Stimulated activated CD8-positive, alpha-beta memory T cell treated with anti-CD3 and anti-CD28 coated beads, Interleukin-2, amount 100 ng/mL, for 1 hour (primary cell): ENCODE measurements around the gene ABHD10.

Source experiments
- DNase-seq, 2 donors: peaks; one replicate each; pipeline ENCODE4 v3.0.0-alpha.2; 2020; ENCODE audit warnings: low read depth in 2 of 2

The ABHD10 gene

GRCh38 chr3:112000966-112001365, 22.1 kb downstream of the ABHD10 start:
- DNase-seq, result no peak

DNA sequence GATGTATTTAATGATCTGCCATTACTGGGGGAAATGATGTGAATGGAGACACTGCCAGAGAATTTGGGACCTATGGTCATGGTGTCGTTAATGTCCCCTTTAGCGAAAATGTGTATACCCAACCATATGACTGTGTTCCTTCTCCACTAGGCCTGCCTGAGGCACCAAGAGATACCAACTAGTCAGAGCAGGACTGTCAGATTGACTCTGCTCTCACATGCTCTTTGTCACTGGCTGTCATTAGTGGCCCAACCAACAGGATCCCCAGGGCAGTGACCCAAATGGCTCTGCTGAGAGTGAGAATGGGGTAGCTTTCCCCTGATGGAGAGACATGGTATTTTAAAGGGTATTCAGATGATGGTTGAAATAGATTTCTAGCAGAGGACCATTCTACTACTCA, 22.7 kb downstream of the ABHD10 start:
- no peak for DNase-seq

DNA sequence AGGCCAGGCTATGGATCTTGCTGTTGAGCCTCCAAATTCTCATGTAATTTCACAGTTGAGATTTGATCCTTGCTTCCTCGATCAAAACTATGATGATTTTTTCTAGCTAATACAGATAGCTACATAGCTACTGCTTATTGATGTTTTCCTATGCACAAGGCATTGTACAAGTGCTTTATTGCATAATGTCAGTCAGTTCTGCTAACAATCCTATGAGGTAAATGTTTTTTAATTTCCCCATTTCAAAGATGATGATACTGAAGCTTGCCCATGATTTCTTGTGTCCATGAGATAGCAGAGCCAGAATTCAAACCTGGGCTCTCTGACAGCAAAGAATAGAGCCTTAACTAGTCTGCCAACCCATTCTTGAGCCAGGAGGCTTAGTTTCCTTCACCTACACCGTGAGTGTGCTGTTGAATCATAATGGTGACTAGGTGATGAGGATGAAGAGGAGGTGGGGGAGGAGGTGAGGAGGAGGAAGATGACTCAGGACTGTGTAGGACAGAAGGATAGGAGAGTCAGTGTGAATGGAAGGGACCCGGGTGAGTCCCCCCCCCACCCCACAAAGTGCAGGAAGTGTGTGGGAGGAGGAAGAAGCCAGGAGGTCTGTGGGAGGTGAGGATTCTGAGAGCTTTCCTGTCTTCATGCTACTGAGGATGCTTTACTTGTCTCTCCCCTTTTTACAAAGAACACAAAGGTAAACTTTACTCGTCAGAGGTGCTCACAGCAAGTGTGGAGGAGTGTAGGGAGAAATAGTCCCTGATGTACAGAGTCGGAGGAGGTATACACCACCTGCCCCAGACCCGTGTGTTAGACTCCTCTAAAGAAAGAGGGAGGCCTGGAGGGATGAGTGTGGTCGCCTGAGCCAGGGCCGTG, 23.5 kb downstream of the ABHD10 start:
- DNase-seq, result no peak

DNA sequence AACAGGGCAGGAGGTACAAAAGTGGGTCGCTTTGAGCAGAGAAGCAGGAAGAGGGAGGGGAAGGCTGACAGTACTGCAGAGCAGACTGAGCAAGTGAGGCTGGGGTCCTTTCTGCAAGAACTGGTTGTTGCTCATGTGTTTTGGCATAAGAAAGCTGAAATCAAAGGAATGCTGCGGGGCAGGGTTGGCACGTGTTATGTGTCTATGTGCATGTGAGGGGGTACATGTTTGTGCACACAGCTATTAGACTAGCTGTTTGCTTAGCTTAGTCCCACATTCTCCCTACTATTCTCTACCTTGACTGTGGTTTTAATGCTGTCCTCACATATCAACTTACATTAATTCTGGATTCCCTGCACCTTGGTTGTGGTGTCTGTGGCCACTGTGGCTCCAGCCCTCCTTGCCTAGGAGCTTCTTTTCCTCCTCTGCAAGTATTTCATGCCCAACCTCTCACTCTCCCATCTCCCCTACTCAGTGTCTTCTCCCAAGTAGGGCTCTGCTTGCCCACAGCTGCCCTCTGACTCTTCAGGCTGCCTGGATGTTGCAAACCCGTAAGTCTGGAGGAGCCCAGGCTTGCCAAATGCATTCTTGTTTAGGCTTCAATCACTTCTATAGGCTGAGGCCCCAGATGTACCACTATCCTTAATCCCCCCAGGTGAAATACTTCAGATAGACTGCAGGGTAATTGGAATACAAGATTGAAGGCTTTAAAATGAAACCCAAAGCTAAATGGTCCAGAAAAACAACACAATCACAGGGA, 24.7 kb downstream of the ABHD10 start:
- no peak for DNase-seq

DNA sequence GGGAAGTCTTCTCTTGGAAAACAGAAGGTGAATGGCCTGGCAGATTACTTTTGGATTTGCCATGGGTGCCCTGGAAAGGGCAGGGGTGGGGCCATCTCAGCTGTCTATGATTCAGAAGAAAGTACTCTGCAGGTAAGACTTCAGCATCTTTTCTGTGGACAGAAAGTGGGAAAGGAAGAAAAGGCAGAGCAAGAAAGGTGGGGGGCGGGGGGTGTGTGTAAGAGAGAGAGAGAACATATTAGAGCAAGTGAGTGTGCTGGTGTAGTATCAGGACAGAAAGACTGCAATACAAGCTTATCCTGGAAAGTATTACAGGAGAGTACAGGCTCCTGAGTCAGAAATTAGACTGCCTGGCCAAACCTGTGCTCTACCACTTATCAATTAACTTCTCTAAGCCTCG, 25.4 kb downstream of the ABHD10 start:
- DNase-seq, result no peak

- DNase-seq, result no peak
Observed at GRCh38 chr3:112004669-112005068, 25.8 kb downstream of the ABHD10 start.

- DNase-seq, result no peak
Observed at GRCh38 chr3:112005091-112005672, 26.4 kb downstream of the ABHD10 start.

- no peak for DNase-seq
Observed at GRCh38 chr3:112007633-112008032, 28.8 kb downstream of the ABHD10 start.

GRCh38 chr3:112009670-112010069, 30.8 kb downstream of the ABHD10 start:
- no peak for DNase-seq

- no peak for DNase-seq
Observed at GRCh38 chr3:112010636-112011035, 31.8 kb downstream of the ABHD10 start.

- no peak for DNase-seq
Observed at GRCh38 chr3:112011376-112011940, 32.6 kb downstream of the ABHD10 start.

GRCh38 chr3:112012205-112012992, 33.6 kb downstream of the ABHD10 start:
- no peak for DNase-seq

DNA sequence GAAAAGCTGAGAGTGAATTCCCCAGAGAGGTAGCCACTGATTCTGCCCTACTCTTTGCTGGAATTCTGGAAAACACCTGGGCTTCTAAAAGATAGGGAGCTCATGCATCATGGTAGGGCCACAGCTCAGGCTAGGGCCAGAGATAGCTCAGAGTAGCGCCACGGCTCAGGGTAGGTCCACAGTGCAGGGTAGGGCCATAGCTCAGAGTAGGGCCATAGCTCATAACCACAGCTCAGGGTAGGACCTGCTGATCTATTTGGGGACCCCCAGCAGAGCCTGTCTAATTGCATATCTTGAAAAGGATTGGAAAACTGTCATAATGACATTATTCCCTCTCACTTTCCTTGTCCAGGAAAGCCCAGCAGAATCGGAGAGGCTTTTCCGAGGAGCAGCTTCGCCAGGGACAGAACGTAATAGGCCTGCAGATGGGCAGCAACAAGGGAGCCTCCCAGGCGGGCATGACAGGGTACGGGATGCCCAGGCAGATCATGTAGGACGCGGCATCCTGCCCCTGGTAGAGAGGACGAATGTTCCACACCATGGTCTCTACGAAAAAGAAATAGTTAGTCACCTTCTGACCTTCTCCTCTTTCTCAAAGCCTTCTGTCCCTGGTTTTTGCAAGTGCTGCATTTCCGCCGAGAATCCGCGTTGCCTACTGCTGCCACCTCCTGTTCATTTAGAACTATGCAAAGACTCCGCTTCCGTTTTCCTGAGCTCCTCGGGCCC, 34.4 kb downstream of the ABHD10 start:
- DNase-seq, result peak; percentile 16 to 17

GRCh38 chr3:112013784-112014143, 34.9 kb downstream of the ABHD10 start:
- DNase-seq, result no peak

GRCh38 chr3:112017091-112017490, 38.3 kb downstream of the ABHD10 start:
- no peak for DNase-seq

DNA sequence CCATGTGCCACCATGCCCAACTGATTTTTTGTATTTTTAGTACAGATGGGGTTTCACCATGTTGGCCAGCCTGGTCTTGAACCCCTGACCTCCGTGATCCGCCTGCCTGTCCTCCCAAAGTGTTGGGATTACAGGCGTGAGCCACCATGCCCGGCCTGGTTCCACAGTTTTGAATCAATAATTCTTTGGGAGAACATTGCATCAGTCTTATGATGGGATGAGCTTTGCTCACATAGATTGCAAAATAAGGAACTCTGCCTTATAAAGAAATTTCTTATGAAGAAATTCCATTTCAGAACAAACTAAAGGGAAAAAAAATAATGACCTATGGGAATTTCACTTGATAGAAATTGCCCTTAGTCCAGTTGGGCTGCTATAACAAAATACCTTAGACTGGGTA, 39.9 kb downstream of the ABHD10 start:
- DNase-seq, result no peak

DNA sequence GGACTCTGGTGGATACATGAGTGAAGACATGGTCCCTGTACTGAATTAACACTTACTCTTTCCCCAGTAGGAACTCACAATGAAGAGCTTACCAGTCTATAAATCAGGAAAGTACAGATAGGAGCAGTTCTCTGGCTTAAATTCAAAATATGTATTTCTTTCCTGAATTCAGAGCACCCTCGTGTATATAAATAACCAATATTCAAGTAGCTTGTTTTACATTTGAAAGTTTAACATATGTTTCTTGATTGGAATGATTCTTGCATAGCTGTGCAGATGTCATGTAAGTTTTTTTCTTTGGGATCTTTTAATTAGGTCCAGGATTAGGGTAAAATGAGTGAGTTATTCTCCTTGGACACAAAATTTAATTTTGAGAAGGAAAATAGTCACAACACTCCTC, 40.9 kb downstream of the ABHD10 start:
- DNase-seq, result no peak

- no peak for DNase-seq
Observed at GRCh38 chr3:112020674-112021085, 41.9 kb downstream of the ABHD10 start.

GRCh38 chr3:112027142-112027541, 48.3 kb downstream of the ABHD10 start:
- no peak for DNase-seq

DNA sequence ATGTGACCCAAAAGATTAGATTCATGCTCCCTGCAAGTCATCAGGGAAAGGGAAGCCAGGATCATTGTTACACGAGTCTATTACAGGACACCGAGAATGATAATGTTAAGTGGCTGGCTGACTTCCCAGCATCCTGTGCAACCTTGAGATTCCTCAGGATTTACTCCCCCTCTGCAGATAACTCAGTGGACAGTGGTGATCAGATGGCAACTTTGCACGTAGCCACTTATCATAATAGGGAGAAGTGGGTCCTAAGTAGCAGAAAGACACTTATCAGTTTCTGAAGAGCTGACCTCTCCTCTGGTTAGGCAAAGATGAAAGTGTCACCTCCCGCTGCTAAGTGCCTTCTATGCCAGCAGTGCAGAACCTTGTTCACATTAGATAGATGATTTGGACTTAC, 49.0 kb downstream of the ABHD10 start:
- DNase-seq, result no peak

GRCh38 chr3:112030901-112031300, 52.1 kb downstream of the ABHD10 start:
- DNase-seq, result no peak
